HG02981 (cell line): ENCODE data around the gene NME3.

Experiments used
- ATAC-seq: cut with Tn5 transposase; IDR thresholded peaks from one replicate; pipeline ENCODE4 v1.9.1; 2021; ENCODE audit warnings: mild to moderate bottlenecking, moderate library complexity; ENCODE audit not compliant: unreplicated experiment

NME3 gene

GRCh38 chr16:1729445-1729844 is 41.9 kb downstream of the NME3 start:
- no peak for ATAC-seq

GRCh38 chr16:1729026-1729425 is 42.3 kb downstream of the NME3 start:
- ATAC-seq: no peak

- no peak for ATAC-seq
Measured at GRCh38 chr16:1727651-1728624, 43.4 kb downstream of the NME3 start.

GRCh38 chr16:1726661-1727502 is 44.5 kb downstream of the NME3 start:
- ATAC-seq: no peak

- ATAC-seq: no peak
Measured at GRCh38 chr16:1724491-1724890, 46.9 kb downstream of the NME3 start.

- no peak for ATAC-seq
Measured at GRCh38 chr16:1723450-1724147, 47.7 kb downstream of the NME3 start.

- ATAC-seq: no peak
Measured at GRCh38 chr16:1721372-1721771, 50.0 kb downstream of the NME3 start.
